DOHH2 (cell line): Measurements from ENCODE around the gene NFATC3.

Source experiments
- H3F3A ChIP-seq: fragments of 200-600 bp; sonication (generic), shearing (Covaris generic); 2 replicates; pipeline ENCODE4 v1.6.0; 2016; ENCODE audit warnings: antibody characterized with exemption, mild to moderate bottlenecking; ENCODE audit not compliant: control insufficient read depth, insufficient read depth
- H3K27ac ChIP-seq: fragments of 200-600 bp; sonication (generic); 2 replicates; pipeline ENCODE4 v1.5.1; 2014; ENCODE audit warnings: low read depth, mild to moderate bottlenecking, low read length, moderate library complexity
- H3K27me3 ChIP-seq: fragments of 200-600 bp; sonication (generic); 2 replicates; pipeline ENCODE4 v1.6.1; 2014; ENCODE audit warnings: mild to moderate bottlenecking, low read length, mixed read lengths; ENCODE audit not compliant: control insufficient read depth
- H3K36me3 ChIP-seq: fragments of 200-600 bp; sonication (generic); 2 replicates; pipeline ENCODE4 v1.6.1; 2014; ENCODE audit warnings: mild to moderate bottlenecking, low read length, moderate library complexity, mixed read lengths; ENCODE audit not compliant: control insufficient read depth
- H3K4me1 ChIP-seq: fragments of 200-600 bp; sonication (generic); 2 replicates; pipeline ENCODE4 v1.6.1; 2014; ENCODE audit warnings: mild to moderate bottlenecking, low read length, mixed read lengths; ENCODE audit not compliant: control insufficient read depth
- H3K4me2 ChIP-seq: fragments of 200-600 bp; sonication (generic); 2 replicates; pipeline ENCODE4 v1.6.0; 2014; ENCODE audit warnings: mild to moderate bottlenecking, low read length, moderate library complexity
- H3K4me3 ChIP-seq: fragments of 200-600 bp; sonication (generic); 2 replicates; pipeline ENCODE4 v1.5.1; 2014; ENCODE audit warnings: mild to moderate bottlenecking, low read length, mixed read lengths
- H3K79me2 ChIP-seq: fragments of 200-600 bp; sonication (generic); 2 replicates; pipeline ENCODE4 v1.6.1; 2014; ENCODE audit warnings: mild to moderate bottlenecking, low read length, mixed read lengths; ENCODE audit not compliant: control insufficient read depth
- H3K9me2 ChIP-seq: fragments of 200-600 bp; sonication (generic); replicated peaks from 2 replicates; pipeline ENCODE4 v1.6.1; 2014; ENCODE audit warnings: mild to moderate bottlenecking, low read length, mixed read lengths; ENCODE audit not compliant: control insufficient read depth
- H3K9me3 ChIP-seq: fragments of 200-600 bp; sonication (generic); 2 replicates; pipeline ENCODE4 v1.6.1; 2014; ENCODE audit warnings: antibody characterized with exemption, low read length, mixed read lengths; ENCODE audit not compliant: control insufficient read depth, insufficient read depth
- H4K20me1 ChIP-seq: fragments of 200-600 bp; sonication (generic); 2 replicates; pipeline ENCODE4 v1.6.0; 2014; ENCODE audit warnings: low read depth, mild to moderate bottlenecking, antibody characterized with exemption, low read length, moderate library complexity; ENCODE audit not compliant: control insufficient read depth, insufficient read depth
- EZH2phosphoT487 ChIP-seq: fragments of 200-600 bp; sonication (generic); IDR thresholded peaks from 2 replicates; pipeline ENCODE4 v1.6.1; 2017; ENCODE audit warnings: borderline replicate concordance, mild to moderate bottlenecking, antibody characterized with exemption, low read length, moderate library complexity, mixed read lengths
- TF ChIP-seq, protein P1 (sequence below): fragments of 200-600 bp; sonication (generic); IDR thresholded peaks from one replicate; pipeline ENCODE4 v1.5.1; 2014; ENCODE audit warnings: antibody characterized with exemption, mild to moderate bottlenecking, low read depth, low read length; ENCODE audit not compliant: poor library complexity, severe bottlenecking

The NFATC3 gene

GRCh38 chr16:68233085-68233834, 148.1 kb downstream of the NFATC3 start:
- Histone ChIP-seq H3K27ac (no peak overlapping the region), H3K4me2 (no peak overlapping the region), H3K79me2 (no peaks in the 10 kb centered on the region), H4K20me1 (no peaks in the 10 kb centered on the region), H3K9me3 (no peaks in the 10 kb centered on the region), H3K4me1 (peaks cover 33% of the 10 kb centered on the region), H3K4me3 (no peak overlapping the region), H3F3A (peaks cover 4% of the 10 kb centered on the region; the same call in 1 of the 2 replicates), H3K9me2 (no peaks in the 10 kb centered on the region), H3K36me3 (no peaks in the 10 kb centered on the region; the same call in 1 of the 2 replicates), H3K27me3 (no peaks in the 10 kb centered on the region)
- TF ChIP-seq EZH2phosphoT487, result no peak
- TF ChIP-seq, protein P1, sequence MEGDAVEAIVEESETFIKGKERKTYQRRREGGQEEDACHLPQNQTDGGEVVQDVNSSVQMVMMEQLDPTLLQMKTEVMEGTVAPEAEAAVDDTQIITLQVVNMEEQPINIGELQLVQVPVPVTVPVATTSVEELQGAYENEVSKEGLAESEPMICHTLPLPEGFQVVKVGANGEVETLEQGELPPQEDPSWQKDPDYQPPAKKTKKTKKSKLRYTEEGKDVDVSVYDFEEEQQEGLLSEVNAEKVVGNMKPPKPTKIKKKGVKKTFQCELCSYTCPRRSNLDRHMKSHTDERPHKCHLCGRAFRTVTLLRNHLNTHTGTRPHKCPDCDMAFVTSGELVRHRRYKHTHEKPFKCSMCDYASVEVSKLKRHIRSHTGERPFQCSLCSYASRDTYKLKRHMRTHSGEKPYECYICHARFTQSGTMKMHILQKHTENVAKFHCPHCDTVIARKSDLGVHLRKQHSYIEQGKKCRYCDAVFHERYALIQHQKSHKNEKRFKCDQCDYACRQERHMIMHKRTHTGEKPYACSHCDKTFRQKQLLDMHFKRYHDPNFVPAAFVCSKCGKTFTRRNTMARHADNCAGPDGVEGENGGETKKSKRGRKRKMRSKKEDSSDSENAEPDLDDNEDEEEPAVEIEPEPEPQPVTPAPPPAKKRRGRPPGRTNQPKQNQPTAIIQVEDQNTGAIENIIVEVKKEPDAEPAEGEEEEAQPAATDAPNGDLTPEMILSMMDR, result no peak

GRCh38 chr16:68233835-68234187, 148.6 kb downstream of the NFATC3 start:
- Histone ChIP-seq H3K36me3 (no peaks in the 10 kb centered on the region; the same call in 1 of the 2 replicates), H3K9me2 (no peaks in the 10 kb centered on the region), H3K27ac (no peak overlapping the region), H3K4me1 (peaks cover 34% of the 10 kb centered on the region), H3K4me3 (no peak overlapping the region), H3K79me2 (no peaks in the 10 kb centered on the region), H3K9me3 (no peaks in the 10 kb centered on the region), H3F3A (no peaks in the 10 kb centered on the region; the same call in 1 of the 2 replicates), H3K27me3 (no peaks in the 10 kb centered on the region), H4K20me1 (no peaks in the 10 kb centered on the region), H3K4me2 (no peak overlapping the region)
- TF ChIP-seq EZH2phosphoT487, result no peak
- TF ChIP-seq, protein P1, result no peak

GRCh38 chr16:68234188-68235107, 149.3 kb downstream of the NFATC3 start:
- Histone ChIP-seq H3K9me3 (no peaks in the 10 kb centered on the region), H3K9me2 (no peaks in the 10 kb centered on the region), H3K4me2 (no peak overlapping the region), H3K27me3 (no peaks in the 10 kb centered on the region), H3F3A (no peaks in the 10 kb centered on the region; the same call in 1 of the 2 replicates), H3K36me3 (no peaks in the 10 kb centered on the region; the same call in 1 of the 2 replicates), H3K79me2 (no peaks in the 10 kb centered on the region), H3K4me3 (no peak overlapping the region), H4K20me1 (no peaks in the 10 kb centered on the region), H3K4me1 (peaks cover 34% of the 10 kb centered on the region), H3K27ac (no peak overlapping the region)
- TF ChIP-seq, protein P1, result no peak
- TF ChIP-seq EZH2phosphoT487, result no peak
